Measurements from ENCODE around the gene FOXC1.

The FOXC1 gene

GRCh38 chr6:1645466-1646185 lies 35.9 kb downstream of the FOXC1 start:
- DNase-seq, result no peak

- DNase-seq, result no peak
Measured at GRCh38 chr6:1651362-1651761, 41.6 kb downstream of the FOXC1 start.

GRCh38 chr6:1652842-1653241 lies 43.1 kb downstream of the FOXC1 start:
- no peak for DNase-seq

- no peak for DNase-seq
Measured at GRCh38 chr6:1654054-1654453, 44.3 kb downstream of the FOXC1 start.

GRCh38 chr6:1657116-1657770 lies 47.5 kb downstream of the FOXC1 start:
- no peak for DNase-seq

- DNase-seq, result no peak
Measured at GRCh38 chr6:1657771-1658165, 48.1 kb downstream of the FOXC1 start.

- no peak for DNase-seq
Measured at GRCh38 chr6:1658212-1659005, 48.7 kb downstream of the FOXC1 start.

- no peak for DNase-seq
Measured at GRCh38 chr6:1659816-1660215, 50.1 kb downstream of the FOXC1 start.

- no peak for DNase-seq
Measured at GRCh38 chr6:1662534-1662933, 52.8 kb downstream of the FOXC1 start.

Measured in right forelimb (tissue), 1 donor.